Sciatic nerve (tissue), 2 donors: Measurements from ENCODE around the gene POLE2. TPM values are rescaled to one million over a fixed set of nuclear protein-coding genes. Genes with fewer than 3 reads are reported as not detected.
"Not testable (repeated sequence)": the region's sequence is repeated elsewhere in the genome, so short reads cannot be mapped to it uniquely, and the experiment has no call there.

Experiments used
- ATAC-seq: fragments of 200-7000 bp; cut with Tn5 transposase; one replicate; pipeline ENCODE4 v1.9.1; 2020; ENCODE audit warnings: mild to moderate bottlenecking, moderate library complexity
- DNase-seq: peaks from one replicate; pipeline ENCODE4 v3.0.0-alpha.2; 2020; ENCODE audit warnings: low spot score
- intact Hi-C: fragments of 100-400 bp; cut with DNase I; formaldehyde crosslinking; loops from one replicate; pipeline ENCODE4 v1.14.2; 2022
- total RNA-seq: library from RNA; stranded (reverse); fragmentation: NEBNext Ultra II Directional; extraction: Animal tissue kit (Norgen Biotek cat#: 25700); gene quantifications from one replicate; pipeline ENCODE4 v1.2.1, GENCODE V29; 2021
- donor health status: DM: no; HTN: no; CAD: no.
- donor health status: DM: no; HTN: no; CAD: no.

POLE2 gene
- total RNA-seq, 1 donor from 2014 or later = 2.0 TPM

DNA sequence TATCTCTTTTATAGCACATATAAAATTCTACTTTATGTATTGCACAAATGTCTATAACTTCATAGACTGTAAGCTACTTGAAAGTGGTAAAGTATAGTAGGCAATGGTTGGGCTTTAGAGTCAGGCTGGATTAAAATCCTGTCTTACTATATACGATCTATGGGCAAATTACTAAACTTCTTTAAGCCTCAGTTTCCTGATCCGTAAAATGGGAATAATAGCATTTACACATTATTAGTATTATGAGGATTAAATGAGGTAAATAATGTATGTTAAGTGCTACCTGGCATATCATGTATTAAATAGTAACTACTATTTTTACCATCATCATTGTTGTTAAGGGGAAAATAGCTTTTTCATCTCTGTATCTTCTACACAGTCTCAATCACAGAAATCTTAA is 14.4 kb downstream of the POLE2 start:
- ATAC-seq = no peak
- intact Hi-C loops = no loop called here

DNA sequence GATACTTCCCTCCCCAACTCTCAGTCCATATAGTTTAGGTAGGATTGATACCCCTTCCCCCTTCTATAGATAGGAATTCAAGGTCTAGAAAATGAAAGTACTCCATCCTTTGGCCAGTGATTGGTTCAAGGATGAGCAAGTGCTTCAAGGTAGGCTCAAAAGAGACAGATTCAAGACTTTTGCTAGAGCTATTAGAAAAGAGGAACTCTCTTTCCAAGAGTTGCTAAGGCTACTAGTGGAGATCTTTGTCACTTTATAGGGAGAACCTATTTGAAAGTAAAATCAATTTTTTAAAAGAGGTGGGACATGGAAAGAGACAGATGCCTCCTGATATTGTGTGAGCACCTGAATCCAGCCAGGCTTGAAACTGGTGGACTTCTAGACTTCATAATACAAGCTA is 17.5 kb downstream of the POLE2 start:
- DNase-seq = no peak
- intact Hi-C loops = no loop called here
- ATAC-seq = no peak

More for the DNA sequence above, 14.4 kb downstream of the POLE2 start:
- DNase-seq = no peak

- intact Hi-C loops = no loop called here
- no peak for DNase-seq
- no peak for ATAC-seq
These were observed 28.2 kb downstream of the POLE2 start for GRCh38 chr14:49659526-49660455.

DNA sequence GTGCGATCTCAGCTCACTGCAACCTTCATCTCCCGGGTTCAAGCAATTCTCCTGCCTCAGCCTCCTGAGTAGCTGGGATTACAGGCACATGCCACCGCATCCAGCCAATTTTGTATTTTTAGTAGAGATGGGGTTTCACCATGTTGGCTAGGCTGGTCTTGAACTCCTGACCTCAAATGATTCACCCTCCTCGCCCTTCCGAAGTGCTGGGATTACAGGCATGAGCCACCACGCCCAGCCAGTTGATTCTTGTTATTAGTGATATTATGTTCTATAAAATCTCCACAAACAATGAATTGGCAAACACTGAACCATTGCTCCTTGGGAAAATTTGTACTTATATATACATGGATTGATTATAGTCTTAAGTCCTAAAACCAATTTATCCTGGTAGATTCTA is 30.5 kb downstream of the POLE2 start:
- DNase-seq, ATAC-seq, intact Hi-C loops: not testable (repeated sequence)

GRCh38 chr14:49654511-49654910 is 33.5 kb downstream of the POLE2 start:
- intact Hi-C loops = no loop called here
- DNase-seq (no peak), ATAC-seq (no peak)

- DNase-seq (no peak), ATAC-seq (no peak)
- intact Hi-C loops = no loop called here
These were observed 34.5 kb downstream of the POLE2 start for GRCh38 chr14:49653508-49653907.

GRCh38 chr14:49642163-49642562 is 45.9 kb downstream of the POLE2 start:
- no peak for ATAC-seq
- intact Hi-C loops = no loop called here
- DNase-seq = no peak

GRCh38 chr14:49641697-49642129 is 46.3 kb downstream of the POLE2 start:
- DNase-seq (no peak), ATAC-seq (peak; percentile 84)
- intact Hi-C loops = no loop called here

GRCh38 chr14:49640540-49641417 is 47.2 kb downstream of the POLE2 start:
- intact Hi-C loops = no loop called here
- DNase-seq (no peak), ATAC-seq (no peak)

- no peak for ATAC-seq
- intact Hi-C loops = no loop called here
- DNase-seq = no peak
These were observed 50.4 kb downstream of the POLE2 start for GRCh38 chr14:49637534-49638078.

DNA sequence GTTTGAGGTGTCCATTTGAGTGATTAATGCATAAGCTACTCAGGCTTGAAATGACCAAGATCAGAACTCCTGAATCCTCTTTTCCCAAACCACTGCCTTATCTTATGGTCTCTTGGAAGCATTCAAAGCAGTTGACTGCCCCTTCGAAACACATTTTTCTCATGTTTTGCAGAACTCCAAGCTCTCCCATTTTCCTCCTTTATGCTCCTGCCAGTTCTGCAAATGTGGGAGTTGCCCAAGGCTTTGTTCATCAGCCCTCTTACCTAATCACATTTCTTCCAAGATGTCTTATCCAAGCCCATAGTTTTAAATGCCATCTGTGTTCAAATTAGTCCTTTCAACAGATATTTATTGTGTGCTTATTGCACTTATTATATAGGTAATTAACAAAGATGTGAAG is 51.1 kb downstream of the POLE2 start:
- DNase-seq = no peak
- ATAC-seq = no peak
- intact Hi-C loops = no loop called here

DNA sequence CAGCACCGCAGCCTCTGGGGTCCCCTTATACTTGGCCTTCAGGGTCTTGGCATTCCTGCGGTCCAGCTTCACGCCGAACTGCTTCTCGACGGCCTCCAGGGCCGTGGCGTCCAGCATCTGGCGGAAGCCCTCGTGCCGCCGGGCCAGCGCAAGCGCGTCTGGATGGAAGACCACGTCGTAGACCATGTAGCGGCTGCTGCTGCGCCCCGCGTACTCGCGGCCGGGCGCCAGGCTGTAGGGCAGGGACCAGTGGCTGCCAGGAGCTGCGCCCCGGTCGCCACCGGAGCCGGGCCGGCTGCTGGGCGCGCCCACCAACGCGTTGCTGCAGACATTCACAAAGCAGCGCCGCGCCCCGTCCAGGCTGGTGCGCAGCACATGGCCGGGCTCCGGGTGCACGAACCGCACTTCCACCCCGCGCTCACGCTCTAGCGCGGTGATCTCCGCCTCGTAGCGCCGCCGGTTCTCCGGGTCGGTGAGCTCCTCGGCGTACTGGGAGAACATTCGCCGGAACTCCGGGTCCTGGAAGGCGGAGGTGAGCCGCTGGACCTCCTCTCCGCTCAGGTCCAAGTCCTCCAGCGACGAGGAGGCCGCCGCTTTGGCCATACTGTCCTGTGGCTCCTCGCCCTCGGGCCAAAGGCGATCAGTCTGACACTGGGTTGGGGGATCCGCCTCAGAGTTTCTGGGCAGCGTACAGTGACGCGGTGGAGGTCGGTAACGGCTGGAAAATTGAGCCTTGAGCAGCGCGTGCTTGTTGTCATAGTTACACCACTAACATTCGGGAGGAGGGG is 53.3 kb downstream of the POLE2 start, which contains the start of gene DNAAF2:
DNAAF2 (minus strand) TSS at position 698 of the 788 bp plus-strand sequence; CDS start at position 603, 95 bp downstream.
- peak; percentile 76 for ATAC-seq
- DNase-seq = peak; percentile 72
- intact Hi-C loops = loop anchor here (5.0 kb wide), 1 partner anchor 133 kb away; the partner anchor contains the start of gene KLHDC2

- DNase-seq = peak; percentile 96
- intact Hi-C loops = loop anchor here (5.0 kb wide), 1 partner anchor 133 kb away; the partner anchor contains the start of gene KLHDC2
- ATAC-seq = peak; percentile 95
These were observed 54.1 kb downstream of the POLE2 start for GRCh38 chr14:49633640-49634546.

DNA sequence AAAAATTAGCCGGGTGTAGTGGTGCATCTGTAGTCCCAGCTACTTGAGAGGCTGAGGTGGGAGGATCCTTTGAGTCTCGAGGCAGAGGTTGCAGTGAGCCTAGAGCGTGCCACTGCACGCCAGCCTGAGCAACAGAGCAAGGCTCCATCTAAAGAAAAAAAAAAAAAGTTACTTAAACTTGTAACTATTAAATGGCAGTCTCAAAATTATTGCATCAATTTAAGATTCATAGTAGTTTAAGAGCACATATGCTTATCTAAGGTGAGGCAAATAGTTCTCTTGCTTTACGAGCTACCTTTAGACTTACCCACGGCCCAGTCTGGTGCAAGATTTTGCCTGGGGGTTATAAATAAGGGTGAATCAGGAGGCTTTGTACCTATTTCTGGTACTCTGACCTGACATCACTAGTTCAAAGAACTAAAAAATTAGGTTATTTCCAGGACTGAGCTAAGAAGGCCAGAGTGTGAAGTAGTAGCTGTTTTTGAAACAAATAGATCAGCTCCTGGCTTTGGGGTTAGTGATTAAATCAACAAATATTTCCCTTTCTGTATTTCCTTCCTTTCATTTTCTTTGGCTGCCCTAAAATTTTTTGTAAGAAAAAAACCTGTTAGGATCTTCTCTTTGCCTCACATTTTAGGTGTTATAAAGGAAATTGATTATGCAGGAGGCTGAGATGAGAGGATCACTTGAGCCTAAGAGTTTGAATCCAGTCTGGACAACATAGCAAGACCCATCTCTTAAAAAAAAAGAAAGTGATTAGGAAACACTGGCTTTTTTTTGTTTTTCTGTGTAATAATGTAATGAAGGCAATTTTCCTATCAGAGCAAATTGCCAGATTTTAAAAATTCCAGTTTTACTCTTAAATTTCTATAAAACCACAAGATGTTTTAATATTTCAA is 63.8 kb downstream of the POLE2 start:
- intact Hi-C loops = no loop called here
- DNase-seq (no peak), ATAC-seq (no peak)

DNA sequence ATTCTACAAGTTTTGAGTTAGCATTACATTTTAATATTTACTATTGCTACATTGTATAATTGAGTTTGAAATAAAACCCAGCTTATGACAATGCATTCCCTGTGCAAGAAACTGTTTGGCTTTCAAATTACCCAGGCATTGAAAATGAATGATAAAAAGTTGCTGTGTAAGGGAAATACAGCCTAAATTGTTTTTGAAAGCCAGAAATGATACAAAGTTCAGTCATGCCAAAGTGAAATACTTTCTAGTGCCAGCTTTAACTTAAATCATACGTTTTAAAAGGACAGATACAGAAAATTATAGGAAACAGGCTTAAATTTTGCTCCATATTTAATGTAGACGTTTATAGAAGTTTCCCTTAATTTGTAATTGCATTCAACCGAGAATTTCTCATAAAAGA is 64.6 kb downstream of the POLE2 start:
- intact Hi-C loops = no loop called here
- no peak for ATAC-seq
- DNase-seq = no peak

- intact Hi-C loops = no loop called here
- no peak for DNase-seq
- ATAC-seq = no peak
These were observed 65.9 kb downstream of the POLE2 start for GRCh38 chr14:49622022-49622607.
